ENCODE measurements around the gene VSIG1.

GRCh38 chrX:108114541-108114940 is 69.7 kb downstream of the VSIG1 start:
- no peak for TF ChIP-seq CTCF (IDR thresholded peaks at IDR 0.05)
- no peak for TF ChIP-seq ZFX (IDR thresholded peaks at IDR 0.05; ENCODE audit: borderline replicate concordance)
